GM23338 (cell line): Measurements from ENCODE around the gene ZNF516. TPM values are rescaled to one million over a fixed set of nuclear protein-coding genes. Genes with fewer than 3 reads are reported as not detected.

ENCODE experiments used
- ATAC-seq: fragments of 200-7000 bp; cut with Tn5 transposase; 3 replicates; pipeline ENCODE4 v1.9.1; 2020
- DNase-seq: peaks from one replicate; pipeline ENCODE4 v3.0.0-alpha.2; 2015; ENCODE audit warnings: low spot score
- H2AFZ ChIP-seq: fragments of 200-600 bp; sonication (generic); 2 replicates; pipeline ENCODE4 v1.8.0; 2016; ENCODE audit warnings: antibody characterized with exemption, mild to moderate bottlenecking, moderate library complexity
- H3F3A ChIP-seq: fragments of 200-600 bp; sonication (generic); replicated peaks from 2 replicates; pipeline ENCODE4 v1.8.0; 2017; ENCODE audit warnings: antibody characterized with exemption, mixed run types, low read depth
- H3K27ac ChIP-seq: fragments of 200-600 bp; sonication (generic); 2 replicates; pipeline ENCODE4 v1.6.1; 2016; ENCODE audit warnings: low read depth
- H3K27me3 ChIP-seq: fragments of 200-600 bp; sonication (generic); 2 replicates; pipeline ENCODE4 v1.8.0; 2016; ENCODE audit warnings: mild to moderate bottlenecking, mixed run types, moderate library complexity; ENCODE audit not compliant: insufficient read depth
- H3K36me3 ChIP-seq: fragments of 200-600 bp; sonication (generic); 2 replicates; pipeline ENCODE4 v1.8.0; 2016; ENCODE audit warnings: mild to moderate bottlenecking; ENCODE audit not compliant: insufficient read depth
- H3K4me1 ChIP-seq: fragments of 200-600 bp; sonication (generic); 2 replicates; pipeline ENCODE4 v1.8.0; 2016; ENCODE audit warnings: mild to moderate bottlenecking, moderate library complexity; ENCODE audit not compliant: insufficient read depth
- H3K4me2 ChIP-seq: fragments of 200-600 bp; sonication (generic); 2 replicates; pipeline ENCODE4 v1.7.1; 2017; ENCODE audit warnings: mixed run types
- H3K4me3 ChIP-seq: fragments of 200-600 bp; sonication (generic); 2 replicates; pipeline ENCODE4 v1.6.1; 2016; ENCODE audit warnings: mixed run types
- H3K79me2 ChIP-seq: fragments of 200-600 bp; sonication (generic); replicated peaks from 2 replicates; pipeline ENCODE4 v1.8.0; 2017; ENCODE audit warnings: mild to moderate bottlenecking; ENCODE audit not compliant: insufficient read depth
- H3K9me2 ChIP-seq: fragments of 200-600 bp; sonication (generic); 2 replicates; pipeline ENCODE4 v1.8.0; 2017; ENCODE audit not compliant: insufficient read depth
- H4K20me1 ChIP-seq: fragments of 200-600 bp; sonication (generic); replicated peaks from 2 replicates; pipeline ENCODE4 v1.8.0; 2017; ENCODE audit warnings: mild to moderate bottlenecking; ENCODE audit not compliant: insufficient read depth
- H3K27ac Mint-ChIP-seq: 2 replicates; pipeline ENCODE4 v1.8.0; 2020; ENCODE audit warnings: inconsistent platforms, mild to moderate bottlenecking, moderate library complexity, mixed read lengths
- H3K27me3 Mint-ChIP-seq: 3 replicates; pipeline ENCODE4 v1.8.0; 2022; ENCODE audit warnings: low read depth, mild to moderate bottlenecking, moderate library complexity, mixed read lengths, inconsistent platforms; ENCODE audit not compliant: insufficient read depth, poor library complexity
- H3K36me3 Mint-ChIP-seq: 3 replicates; pipeline ENCODE4 v1.8.0; 2021; ENCODE audit warnings: low read depth, mild to moderate bottlenecking, inconsistent platforms, moderate library complexity, mixed read lengths
- H3K4me1 Mint-ChIP-seq: 3 replicates; pipeline ENCODE4 v1.8.0; 2020; ENCODE audit warnings: mild to moderate bottlenecking, inconsistent platforms, mixed read lengths
- H3K4me3 Mint-ChIP-seq: 3 replicates; pipeline ENCODE4 v1.8.0; 2021; ENCODE audit warnings: moderate library complexity, mild to moderate bottlenecking, inconsistent platforms, mixed read lengths
- H3K9me3 Mint-ChIP-seq: 3 replicates; pipeline ENCODE4 v1.8.0; 2020; ENCODE audit warnings: moderate library complexity, mild to moderate bottlenecking, inconsistent platforms, mixed read lengths
- CREB1 ChIP-seq: fragments of 250-450 bp; sonication (Bioruptor Pico); IDR thresholded peaks from 2 replicates; pipeline ENCODE4 v1.5.0; 2020; ENCODE audit warnings: low read depth, mild to moderate bottlenecking, moderate library complexity
- EZH2 ChIP-seq: fragments of 200-600 bp; sonication (generic); IDR thresholded peaks from one replicate; pipeline ENCODE4 v1.8.0; 2017; ENCODE audit warnings: antibody characterized with exemption, mild to moderate bottlenecking, low read depth; ENCODE audit not compliant: unreplicated experiment
- EZH2phosphoT487 ChIP-seq: fragments of 200-600 bp; sonication (generic); IDR thresholded peaks from one replicate; pipeline ENCODE4 v1.8.1; 2018; ENCODE audit warnings: antibody characterized with exemption; ENCODE audit not compliant: unreplicated experiment
- JUNB ChIP-seq: IDR thresholded peaks from one replicate; pipeline ENCODE4 v1.6.1; 2016; ENCODE audit warnings: antibody characterized with exemption; ENCODE audit not compliant: unreplicated experiment
- NANOG ChIP-seq: IDR thresholded peaks from 2 replicates; pipeline ENCODE4 v1.6.1; 2016; ENCODE audit warnings: antibody characterized with exemption, borderline replicate concordance
- POLR2AphosphoS5 ChIP-seq: IDR thresholded peaks from 2 replicates; pipeline ENCODE4 v1.6.1; 2016; ENCODE audit warnings: antibody characterized with exemption, low read depth
- ZNF331 ChIP-seq: fragments of 250-450 bp; sonication (Bioruptor Pico); IDR thresholded peaks from 2 replicates; pipeline ENCODE4 v1.5.0; 2020; ENCODE audit warnings: low read depth, mild to moderate bottlenecking, moderate library complexity
- polyA plus RNA-seq: library from polyadenylated mRNA; unstranded; fragments of >200 nt; fragmentation: Nextera tagmentation; extraction: Ambion mirVana; gene quantifications from 2 replicates; pipeline ENCODE4 v1.2.1, GENCODE V29; 2016
- total RNA-seq: library from RNA; depleted of rRNA; stranded (reverse); fragments of >200 nt; shearing (Covaris generic); gene quantifications from 2 replicates; pipeline ENCODE4 v1.2.3, GENCODE V29; 2014

ZNF516 gene
- total and polyA plus RNA-seq, 2 experiments from 2014 or later, result 11.9 to 24.2 TPM

GRCh38 chr18:76494231-76495005 lies 624 bp downstream of the ZNF516 start:
- peaks cover 73% of the 10 kb centered on the region for H3K27me3 ChIP-seq
- H3K9me2 ChIP-seq, result no peaks in the 10 kb centered on the region
- peaks cover 25% of the 10 kb centered on the region for H3K4me1 Mint-ChIP-seq
- H3K4me2 ChIP-seq, result peak overlapping the region; percentile 89
- peak; percentile 67 for DNase-seq
- peak overlapping the region; percentile 61; the same call in 1 of the 2 replicates for H2AFZ ChIP-seq
- H3K4me3 Mint-ChIP-seq, result peak overlapping the region; percentile 78
- H3K27ac Mint-ChIP-seq, result peak overlapping the region; percentile 70; the same call in 1 of the 2 replicates
- H3K27ac ChIP-seq, result no peak overlapping the region
- H3K36me3 ChIP-seq, result no peaks in the 10 kb centered on the region
- peaks cover 8% of the 10 kb centered on the region; the same call in 1 of the 2 replicates for H3K79me2 ChIP-seq
- TF ChIP-seq JUNB (no peak), EZH2 (peak; percentile 26), ZNF331 (no peak)
- H3K36me3 Mint-ChIP-seq, result no peaks in the 10 kb centered on the region; the same call in 2 of the 3 replicates
- H3K27me3 Mint-ChIP-seq, result peaks cover 54% of the 10 kb centered on the region
- peaks cover 20% of the 10 kb centered on the region for H3K4me1 ChIP-seq
- no peaks in the 10 kb centered on the region for H4K20me1 ChIP-seq
- 0 out of 2 replicates have a peak, but pooled peaks cover 9% of the 10 kb centered on the region for H3F3A ChIP-seq
- peak overlapping the region; percentile 68 for H3K4me3 ChIP-seq
- H3K9me3 Mint-ChIP-seq, result no peaks in the 10 kb centered on the region; the same call in 2 of the 3 replicates
- no peak; the same call in 1 of the 3 replicates for ATAC-seq

DNA sequence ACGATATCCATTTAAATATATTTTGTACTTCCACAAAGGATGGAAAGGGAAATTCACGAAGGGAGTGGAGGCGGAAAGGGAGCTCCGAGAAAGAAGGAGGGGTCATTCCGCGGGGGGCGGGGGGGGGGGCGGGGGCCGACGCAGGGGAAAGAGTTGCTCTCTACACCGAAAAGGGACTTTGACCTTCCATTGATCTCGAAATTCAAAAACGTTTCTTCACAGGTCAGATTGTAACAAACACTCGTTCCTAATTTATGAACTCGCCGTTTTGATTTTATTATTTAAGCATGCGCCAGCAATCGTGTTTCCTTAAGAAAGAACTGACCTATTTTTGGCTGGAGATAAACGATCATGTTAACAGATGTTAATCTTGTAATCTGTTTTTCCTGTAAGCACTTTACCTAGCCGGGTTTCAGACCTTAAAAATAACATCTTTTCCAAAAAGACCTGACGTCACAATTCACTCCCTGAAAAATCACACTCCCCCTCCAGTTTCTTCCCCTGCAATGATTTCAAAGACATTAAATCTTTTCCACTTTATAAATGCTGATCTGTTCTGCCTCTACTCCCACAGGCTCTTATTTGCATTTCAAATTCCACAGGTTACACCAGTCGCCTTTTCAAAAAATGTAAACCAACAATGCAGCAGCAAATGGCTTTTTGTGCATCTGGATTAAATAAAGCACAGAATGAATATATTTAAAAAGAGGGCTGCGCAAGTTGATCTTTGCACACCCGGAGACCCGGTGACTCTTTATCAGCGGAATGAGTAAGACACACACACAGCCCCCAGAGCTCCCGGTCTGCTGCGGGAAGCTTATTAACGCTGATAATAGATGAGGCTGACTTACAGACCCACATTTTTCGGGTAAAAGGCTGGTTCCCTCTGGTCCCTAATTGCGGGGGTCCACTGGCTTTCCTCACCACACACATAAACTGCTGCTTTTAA lies 1.6 kb downstream of the ZNF516 start:
- H3K4me3 ChIP-seq, result peak overlapping the region; percentile 68
- ATAC-seq (no peak), DNase-seq (peak; percentile 24)
- no peak overlapping the region for H3K27ac ChIP-seq
- H4K20me1 ChIP-seq, result peaks cover 4% of the 10 kb centered on the region; the same call in 1 of the 2 replicates
- no peaks in the 10 kb centered on the region for H3K9me2 ChIP-seq
- peak overlapping the region; percentile 89 for H3K4me2 ChIP-seq
- Mint-ChIP-seq H3K27me3 (peaks cover 61% of the 10 kb centered on the region), H3K4me1 (peaks cover 27% of the 10 kb centered on the region), H3K36me3 (no peaks in the 10 kb centered on the region; the same call in 2 of the 3 replicates), H3K27ac (no peak overlapping the region), H3K9me3 (no peaks in the 10 kb centered on the region; the same call in 2 of the 3 replicates), H3K4me3 (peak overlapping the region; percentile 78)
- no peak for TF ChIP-seq NANOG
- TF ChIP-seq EZH2, result peak; percentile 41
- TF ChIP-seq POLR2AphosphoS5, result no peak
- peak; percentile 62 for TF ChIP-seq CREB1 (CRISPR knock-in tag)
- H3K36me3 ChIP-seq, result no peaks in the 10 kb centered on the region
- H3K27me3 ChIP-seq, result peaks cover 73% of the 10 kb centered on the region
- 0 out of 2 replicates have a peak, but pooled peaks cover 9% of the 10 kb centered on the region for H3F3A ChIP-seq
- H3K79me2 ChIP-seq, result peaks cover 18% of the 10 kb centered on the region
- no peak overlapping the region for H2AFZ ChIP-seq
- H3K4me1 ChIP-seq, result peaks cover 24% of the 10 kb centered on the region

DNA sequence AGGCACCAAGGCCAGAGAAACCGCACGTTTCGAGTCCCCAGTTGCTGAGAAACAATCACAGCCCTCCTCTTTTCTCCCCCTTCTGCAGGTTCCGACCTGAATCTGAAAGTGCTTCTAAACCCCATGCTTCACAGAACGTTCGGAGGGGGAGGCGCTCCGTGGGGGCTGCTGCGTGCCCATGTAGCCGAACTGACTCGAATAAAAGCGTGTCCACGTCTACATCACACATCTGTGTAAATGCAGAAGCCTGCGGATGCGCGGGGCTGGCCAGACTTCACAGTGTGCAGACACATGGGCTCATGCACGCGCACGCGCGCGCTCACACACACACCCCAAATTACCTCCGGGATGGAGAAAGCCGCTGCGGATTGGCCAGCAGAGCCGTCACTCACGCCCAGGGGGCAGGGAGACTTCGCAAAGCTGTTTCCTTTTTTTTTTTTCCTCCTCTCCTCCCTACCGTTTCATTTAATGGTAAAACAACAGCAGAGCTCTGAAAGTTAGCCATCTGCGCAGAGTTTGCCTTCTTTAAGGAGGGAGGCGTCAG lies 2.3 kb downstream of the ZNF516 start:
- no peaks in the 10 kb centered on the region for H3K36me3 ChIP-seq
- peak overlapping the region; percentile 89 for H3K4me2 ChIP-seq
- H3K36me3 Mint-ChIP-seq, result no peaks in the 10 kb centered on the region; the same call in 2 of the 3 replicates
- H3K4me3 Mint-ChIP-seq, result peak overlapping the region; percentile 78
- H3F3A ChIP-seq, result 0 out of 2 replicates have a peak, but pooled peaks cover 9% of the 10 kb centered on the region
- H4K20me1 ChIP-seq, result peaks cover 10% of the 10 kb centered on the region; the same call in 1 of the 2 replicates
- H3K9me3 Mint-ChIP-seq, result no peaks in the 10 kb centered on the region; the same call in 2 of the 3 replicates
- no peak overlapping the region for H2AFZ ChIP-seq
- H3K9me2 ChIP-seq, result no peaks in the 10 kb centered on the region
- DNase-seq, result peak; percentile 99
- H3K27ac Mint-ChIP-seq, result no peak overlapping the region
- peak; percentile 60 for ATAC-seq
- peaks cover 33% of the 10 kb centered on the region for H3K4me1 Mint-ChIP-seq
- peaks cover 72% of the 10 kb centered on the region for H3K27me3 ChIP-seq
- peak overlapping the region; percentile 68 for H3K4me3 ChIP-seq
- H3K79me2 ChIP-seq, result peaks cover 25% of the 10 kb centered on the region
- no peak overlapping the region; the same call in 1 of the 2 replicates for H3K27ac ChIP-seq
- H3K4me1 ChIP-seq, result peaks cover 32% of the 10 kb centered on the region
- peaks cover 66% of the 10 kb centered on the region for H3K27me3 Mint-ChIP-seq
- no peak for TF ChIP-seq EZH2phosphoT487
- TF ChIP-seq CREB1 (CRISPR knock-in tag), result no peak
